ENCODE data around the gene PITPNC1.

DNA sequence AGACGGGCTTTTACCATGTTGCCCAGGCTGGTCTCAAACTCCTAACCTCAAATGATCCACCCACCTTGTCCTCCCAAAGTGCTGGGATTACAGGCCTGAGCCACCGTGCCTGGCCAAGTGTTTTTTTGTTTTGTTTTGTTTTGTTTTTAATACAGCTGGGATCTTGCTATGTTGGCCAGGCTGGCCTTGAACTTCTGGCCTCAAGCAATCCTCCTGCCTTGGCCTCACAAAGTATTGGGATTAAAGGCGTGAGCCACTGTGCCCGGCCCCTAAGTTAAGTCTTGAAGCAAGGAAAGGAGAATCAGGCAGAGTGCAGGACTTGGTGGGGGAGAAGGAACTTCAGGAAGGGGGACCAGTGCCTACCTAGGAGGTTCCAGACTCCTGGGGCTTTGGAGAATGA lies 288.9 kb downstream of the PITPNC1 start:
- TF ChIP-seq POLR2AphosphoS5 (IDR thresholded peaks at IDR 0.05) (no peak), POLR2A (IDR thresholded peaks at IDR 0.05) (no peak)

Measured in breast epithelium (tissue), 3 donors.